Lung (tissue), 12 donors: ENCODE measurements around the gene SLC30A7. TPM values are rescaled to one million over a fixed set of nuclear protein-coding genes. Genes with fewer than 3 reads are reported as not detected.
"Not testable (repeated sequence)": the region's sequence is repeated elsewhere in the genome, so short reads cannot be mapped to it uniquely, and the experiment has no call there.

Source experiments
- ATAC-seq: fragments of 200-7000 bp; cut with Tn5 transposase; one replicate; pipeline ENCODE4 v1.9.1; 2020; ENCODE audit warnings: moderate number of reproducible peaks; ENCODE audit not compliant: insufficient read depth, low FRiP score
- DNase-seq, 3 donors: peaks; one replicate each; pipeline ENCODE4 v3.0.0-alpha.2; 2013 to 2017
- H3K27ac ChIP-seq, 2 donors: one replicate each; pipeline ENCODE4 v1.5.1; 2013; ENCODE audit warnings: mild to moderate bottlenecking in 2 of 2, moderate library complexity in 2 of 2, control low read depth in 1 of 2, inconsistent platforms in 1 of 2, low read depth in 1 of 2, low read length in 1 of 2
- H3K27me3 ChIP-seq, 3 donors: one replicate each; pipeline ENCODE4 v1.5.1; 2013; ENCODE audit warnings: low read length in 2 of 3; ENCODE audit not compliant: control insufficient read depth in 3 of 3, insufficient read depth in 3 of 3
- H3K36me3 ChIP-seq, 4 donors: one replicate each; pipeline ENCODE4 v1.5.1; 2013; ENCODE audit warnings: low read length in 4 of 4, mild to moderate bottlenecking in 1 of 4, moderate library complexity in 1 of 4; ENCODE audit not compliant: control insufficient read depth in 4 of 4, insufficient read depth in 4 of 4
- H3K4me1 ChIP-seq, 5 donors: one replicate each; pipeline ENCODE4 v1.5.1; 2013; ENCODE audit warnings: low read length in 5 of 5, mild to moderate bottlenecking in 2 of 5, moderate library complexity in 1 of 5; ENCODE audit not compliant: control insufficient read depth in 5 of 5, insufficient read depth in 5 of 5
- H3K4me3 ChIP-seq: one replicate; pipeline ENCODE4 v1.5.1; 2013; ENCODE audit warnings: mild to moderate bottlenecking, control low read depth, moderate library complexity
- H3K9ac ChIP-seq, 2 donors: one replicate each; pipeline ENCODE4 v1.5.1; 2013; ENCODE audit warnings: low read length in 2 of 2, control low read depth in 1 of 2; ENCODE audit not compliant: insufficient read depth in 1 of 2
- H3K9me3 ChIP-seq, 4 donors: one replicate each; pipeline ENCODE4 v1.5.1; 2013; ENCODE audit warnings: low read length in 3 of 4, mild to moderate bottlenecking in 1 of 4, moderate library complexity in 1 of 4; ENCODE audit not compliant: control insufficient read depth in 4 of 4, insufficient read depth in 3 of 4
- WGBS, 2 donors: extraction: QIAGEN DNeasy Blood & Tissue Kit; methylation state at CpG; one replicate each; pipeline ENCODE4 v1.1.7; 2013; 5-methylcytosine and 5-hydroxymethylcytosine counted together
- polyA plus RNA-seq, 2 donors: library from polyadenylated mRNA; stranded (reverse); fragments of 200-250 nt; gene quantifications; one replicate each; pipeline ENCODE4 v1.2.1, GENCODE V29; 2013
- total RNA-seq, 2 donors: library from RNA; depleted of rRNA in 1 of 2; stranded (reverse); fragments of >200 nt in 1 of 2; gene quantifications; one replicate each; pipeline ENCODE4 v1.2.1, GENCODE V29; 2014 to 2021
- TF ChIP-seq, protein P1 (sequence below): IDR thresholded peaks from 2 replicates; pipeline ENCODE4 v1.5.1; 2012; ENCODE audit warnings: mild to moderate bottlenecking; ENCODE audit errors: control extremely low read depth, extremely low read depth
- donor health status: control.
- donor health status: control.
- donor health status: Bipolar disorder and iron deficiency.
- donor health status: healthy.
- donor health status: DM: yes; HTN: yes; CAD: no.

The SLC30A7 gene
- total and polyA plus RNA-seq, 4 donors: 7.6 to 33.9 (median 19.6) TPM

DNA sequence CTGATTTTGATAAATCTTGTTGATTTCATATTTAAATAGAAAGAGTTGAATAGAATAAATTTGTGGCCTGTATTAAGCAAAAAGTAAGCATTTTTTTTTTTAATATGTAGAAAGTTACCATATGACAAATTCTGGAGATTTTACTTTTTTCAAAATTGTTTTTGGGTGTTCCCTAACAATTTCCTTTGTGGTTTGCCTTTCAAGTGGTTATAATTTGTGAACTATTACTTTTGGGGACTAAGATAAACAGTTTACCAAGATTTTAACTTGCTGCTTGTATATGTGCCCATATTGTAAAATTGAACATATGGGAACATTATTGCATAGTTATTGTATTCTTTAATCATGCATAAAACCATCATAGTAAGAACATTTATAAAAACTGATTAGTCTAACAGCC lies 34.6 kb downstream of the SLC30A7 start:
- Histone ChIP-seq H3K36me3 (peaks cover 0 to 14% (median 7%) of the 10 kb centered on the region in 4 donors), H3K9ac (no peak overlapping the region), H3K4me1 (peaks cover 0 to 15% (median 3%) of the 10 kb centered on the region in 5 donors), H3K4me3 (no peak overlapping the region), H3K27ac (no peak overlapping the region), H3K9me3 (no peaks in the 10 kb centered on the region), H3K27me3 (no peaks in the 10 kb centered on the region)
- no peak for ATAC-seq
- TF ChIP-seq, protein P1, sequence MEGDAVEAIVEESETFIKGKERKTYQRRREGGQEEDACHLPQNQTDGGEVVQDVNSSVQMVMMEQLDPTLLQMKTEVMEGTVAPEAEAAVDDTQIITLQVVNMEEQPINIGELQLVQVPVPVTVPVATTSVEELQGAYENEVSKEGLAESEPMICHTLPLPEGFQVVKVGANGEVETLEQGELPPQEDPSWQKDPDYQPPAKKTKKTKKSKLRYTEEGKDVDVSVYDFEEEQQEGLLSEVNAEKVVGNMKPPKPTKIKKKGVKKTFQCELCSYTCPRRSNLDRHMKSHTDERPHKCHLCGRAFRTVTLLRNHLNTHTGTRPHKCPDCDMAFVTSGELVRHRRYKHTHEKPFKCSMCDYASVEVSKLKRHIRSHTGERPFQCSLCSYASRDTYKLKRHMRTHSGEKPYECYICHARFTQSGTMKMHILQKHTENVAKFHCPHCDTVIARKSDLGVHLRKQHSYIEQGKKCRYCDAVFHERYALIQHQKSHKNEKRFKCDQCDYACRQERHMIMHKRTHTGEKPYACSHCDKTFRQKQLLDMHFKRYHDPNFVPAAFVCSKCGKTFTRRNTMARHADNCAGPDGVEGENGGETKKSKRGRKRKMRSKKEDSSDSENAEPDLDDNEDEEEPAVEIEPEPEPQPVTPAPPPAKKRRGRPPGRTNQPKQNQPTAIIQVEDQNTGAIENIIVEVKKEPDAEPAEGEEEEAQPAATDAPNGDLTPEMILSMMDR: no peak
- DNase-seq: no peak

DNA sequence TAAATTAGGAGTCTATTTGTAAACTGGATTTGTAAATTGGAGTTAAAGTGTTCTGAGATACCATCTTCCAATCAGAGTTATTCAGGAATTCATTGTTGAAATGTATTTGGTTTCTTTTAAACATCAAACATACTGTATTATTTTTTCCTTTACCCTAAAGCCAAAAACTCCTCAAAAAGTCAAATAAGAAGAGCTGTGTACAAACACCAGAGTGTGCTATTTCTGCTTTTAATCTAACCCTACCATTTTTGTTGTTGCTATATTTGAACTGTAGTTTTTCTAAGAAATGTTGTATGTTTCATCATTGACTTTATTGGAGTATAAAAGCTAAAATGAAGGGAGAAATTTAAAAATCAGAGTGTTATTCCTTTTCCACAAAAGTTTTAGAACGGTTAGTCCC lies 35.8 kb downstream of the SLC30A7 start:
- H3K4me3 ChIP-seq: no peak overlapping the region
- TF ChIP-seq, protein P1: no peak
- no peak overlapping the region for H3K27ac ChIP-seq
- peaks cover 0 to 5% (median under 1%) of the 10 kb centered on the region in 4 donors for H3K36me3 ChIP-seq
- DNase-seq (peak in 2 of 3 donors; percentile 61 to 74), ATAC-seq (no peak)
- no peaks in the 10 kb centered on the region for H3K27me3 ChIP-seq
- no peaks in the 10 kb centered on the region for H3K9me3 ChIP-seq
- H3K4me1 ChIP-seq: peaks cover 0 to 15% (median 3%) of the 10 kb centered on the region in 5 donors
- H3K9ac ChIP-seq: no peak overlapping the region
- 93 to 100% methylated on average over 1 of the region's 1 CpG for WGBS, 2 donors

DNA sequence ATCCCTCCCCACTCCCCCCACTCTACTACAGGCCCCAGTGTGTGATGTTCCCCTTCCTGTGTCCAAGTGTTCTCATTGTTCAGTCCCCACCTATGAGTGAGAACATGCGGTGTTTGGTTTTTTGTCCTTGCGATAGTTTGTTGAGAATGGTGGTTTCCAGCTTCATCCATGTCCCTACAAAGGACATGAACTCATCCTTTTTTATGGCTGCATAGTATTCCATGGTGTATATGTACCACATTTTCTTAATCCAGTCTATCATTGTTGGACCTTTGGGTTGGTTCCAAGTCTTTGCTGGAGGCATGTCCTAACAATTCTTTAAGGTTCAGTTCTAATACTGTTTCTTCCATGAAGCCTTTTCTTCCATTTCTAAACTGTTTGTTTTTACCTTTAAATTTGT lies 37.7 kb downstream of the SLC30A7 start:
- not testable (repeated sequence) for H3K27ac ChIP-seq, H3K36me3 ChIP-seq, H3K9me3 ChIP-seq, ATAC-seq, DNase-seq, H3K9ac ChIP-seq, H3K4me3 ChIP-seq, H3K27me3 ChIP-seq
- 95 to 98% methylated on average over 2 of the region's 2 CpGs for WGBS, 2 donors
- H3K4me1 ChIP-seq: peaks cover 0 to 15% (median 3%) of the 10 kb centered on the region in 5 donors

DNA sequence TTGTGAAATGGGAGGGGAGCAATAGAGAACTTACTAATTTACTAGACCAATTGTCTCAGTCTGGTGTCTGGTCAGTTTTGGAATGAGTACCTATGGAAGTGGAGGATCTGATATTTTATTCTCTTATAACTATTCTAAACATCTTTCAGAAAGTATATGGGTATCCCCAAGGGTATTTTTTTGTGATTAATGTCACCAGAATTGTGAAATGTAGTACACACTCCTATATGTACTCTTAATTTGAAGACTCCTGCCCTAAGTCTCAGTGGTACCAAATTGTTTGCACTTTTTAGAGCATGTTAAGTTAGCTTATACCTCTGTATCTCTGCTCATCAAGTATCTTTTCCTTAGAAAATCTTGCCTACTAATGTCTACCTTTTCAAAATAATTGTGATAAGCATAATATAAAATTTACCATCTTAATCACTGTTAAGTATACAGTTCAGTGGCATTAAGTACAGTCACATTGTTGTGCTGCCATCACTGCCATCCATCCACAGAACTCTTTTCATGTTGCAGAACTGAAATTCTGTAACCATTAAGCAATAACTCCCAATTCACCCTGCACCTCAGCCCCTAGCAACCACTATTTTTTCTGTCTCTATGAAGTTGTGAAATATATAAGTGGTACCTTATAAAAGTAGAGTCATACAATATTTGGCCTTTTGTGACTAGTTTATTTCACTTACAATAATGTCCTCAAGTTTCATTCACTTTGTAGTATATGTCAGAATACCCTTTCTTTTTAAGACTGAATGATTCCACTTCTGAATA lies 40.5 kb downstream of the SLC30A7 start:
- Histone ChIP-seq H3K9ac (no peak overlapping the region), H3K36me3 (peaks cover 0 to 8% (median 6%) of the 10 kb centered on the region in 4 donors), H3K27me3 (no peaks in the 10 kb centered on the region), H3K9me3 (no peaks in the 10 kb centered on the region), H3K4me3 (no peak overlapping the region), H3K4me1 (peaks cover 0 to 6% (median 0%) of the 10 kb centered on the region in 5 donors), H3K27ac (no peak overlapping the region)
- TF ChIP-seq, protein P1: no peak
- ATAC-seq: no peak
- DNase-seq: no peak
